Measurements from ENCODE around the gene SLF1.

DNA sequence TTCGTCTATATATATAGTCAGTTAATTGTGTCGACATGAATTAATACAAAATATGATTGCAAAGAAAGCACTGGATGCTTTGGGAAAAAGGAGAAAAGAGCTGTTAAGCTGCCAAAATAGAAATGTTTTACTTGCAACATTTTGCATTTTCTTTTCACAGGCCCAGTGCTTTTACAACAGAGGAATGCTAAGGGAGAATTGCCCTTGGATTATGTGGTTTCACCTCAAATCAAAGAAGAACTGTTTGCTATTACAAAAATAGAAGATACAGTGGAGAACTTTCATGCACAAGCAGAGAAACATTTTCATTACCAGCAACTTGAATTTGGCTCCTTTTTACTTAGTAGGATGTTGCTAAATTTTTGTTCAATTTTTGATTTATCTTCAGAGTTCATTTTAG lies 76.2 kb downstream of the SLF1 start:
- no peak for TF ChIP-seq YY1 (IDR thresholded peaks at IDR 0.05; ENCODE audit: low read depth)
- TF ChIP-seq, protein P1, sequence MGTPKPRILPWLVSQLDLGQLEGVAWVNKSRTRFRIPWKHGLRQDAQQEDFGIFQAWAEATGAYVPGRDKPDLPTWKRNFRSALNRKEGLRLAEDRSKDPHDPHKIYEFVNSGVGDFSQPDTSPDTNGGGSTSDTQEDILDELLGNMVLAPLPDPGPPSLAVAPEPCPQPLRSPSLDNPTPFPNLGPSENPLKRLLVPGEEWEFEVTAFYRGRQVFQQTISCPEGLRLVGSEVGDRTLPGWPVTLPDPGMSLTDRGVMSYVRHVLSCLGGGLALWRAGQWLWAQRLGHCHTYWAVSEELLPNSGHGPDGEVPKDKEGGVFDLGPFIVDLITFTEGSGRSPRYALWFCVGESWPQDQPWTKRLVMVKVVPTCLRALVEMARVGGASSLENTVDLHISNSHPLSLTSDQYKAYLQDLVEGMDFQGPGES (IDR thresholded peaks at IDR 0.05; ENCODE audit: low read depth, low read length), result no peak
- TF ChIP-seq, protein P2, sequence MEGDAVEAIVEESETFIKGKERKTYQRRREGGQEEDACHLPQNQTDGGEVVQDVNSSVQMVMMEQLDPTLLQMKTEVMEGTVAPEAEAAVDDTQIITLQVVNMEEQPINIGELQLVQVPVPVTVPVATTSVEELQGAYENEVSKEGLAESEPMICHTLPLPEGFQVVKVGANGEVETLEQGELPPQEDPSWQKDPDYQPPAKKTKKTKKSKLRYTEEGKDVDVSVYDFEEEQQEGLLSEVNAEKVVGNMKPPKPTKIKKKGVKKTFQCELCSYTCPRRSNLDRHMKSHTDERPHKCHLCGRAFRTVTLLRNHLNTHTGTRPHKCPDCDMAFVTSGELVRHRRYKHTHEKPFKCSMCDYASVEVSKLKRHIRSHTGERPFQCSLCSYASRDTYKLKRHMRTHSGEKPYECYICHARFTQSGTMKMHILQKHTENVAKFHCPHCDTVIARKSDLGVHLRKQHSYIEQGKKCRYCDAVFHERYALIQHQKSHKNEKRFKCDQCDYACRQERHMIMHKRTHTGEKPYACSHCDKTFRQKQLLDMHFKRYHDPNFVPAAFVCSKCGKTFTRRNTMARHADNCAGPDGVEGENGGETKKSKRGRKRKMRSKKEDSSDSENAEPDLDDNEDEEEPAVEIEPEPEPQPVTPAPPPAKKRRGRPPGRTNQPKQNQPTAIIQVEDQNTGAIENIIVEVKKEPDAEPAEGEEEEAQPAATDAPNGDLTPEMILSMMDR (IDR thresholded peaks at IDR 0.05), result no peak

Data from SK-N-SH (cell line).